ENCODE results near the gene FBXO34.

- TF ChIP-seq, protein P1, sequence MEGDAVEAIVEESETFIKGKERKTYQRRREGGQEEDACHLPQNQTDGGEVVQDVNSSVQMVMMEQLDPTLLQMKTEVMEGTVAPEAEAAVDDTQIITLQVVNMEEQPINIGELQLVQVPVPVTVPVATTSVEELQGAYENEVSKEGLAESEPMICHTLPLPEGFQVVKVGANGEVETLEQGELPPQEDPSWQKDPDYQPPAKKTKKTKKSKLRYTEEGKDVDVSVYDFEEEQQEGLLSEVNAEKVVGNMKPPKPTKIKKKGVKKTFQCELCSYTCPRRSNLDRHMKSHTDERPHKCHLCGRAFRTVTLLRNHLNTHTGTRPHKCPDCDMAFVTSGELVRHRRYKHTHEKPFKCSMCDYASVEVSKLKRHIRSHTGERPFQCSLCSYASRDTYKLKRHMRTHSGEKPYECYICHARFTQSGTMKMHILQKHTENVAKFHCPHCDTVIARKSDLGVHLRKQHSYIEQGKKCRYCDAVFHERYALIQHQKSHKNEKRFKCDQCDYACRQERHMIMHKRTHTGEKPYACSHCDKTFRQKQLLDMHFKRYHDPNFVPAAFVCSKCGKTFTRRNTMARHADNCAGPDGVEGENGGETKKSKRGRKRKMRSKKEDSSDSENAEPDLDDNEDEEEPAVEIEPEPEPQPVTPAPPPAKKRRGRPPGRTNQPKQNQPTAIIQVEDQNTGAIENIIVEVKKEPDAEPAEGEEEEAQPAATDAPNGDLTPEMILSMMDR (conservative IDR thresholded peaks at IDR 0.05 in 1 of 2, IDR thresholded peaks at IDR 0.05 in 1 of 2; ENCODE audit: extremely low read depth in 1 of 2, insufficient read depth in 1 of 2, low read depth in 1 of 2, low read length in 2 of 2): no peak
- no peak for TF ChIP-seq EZH2 (IDR thresholded peaks at IDR 0.05; ENCODE audit: borderline replicate concordance, low read length)
Observed at GRCh38 chr14:55370883-55371455, 99.7 kb downstream of the FBXO34 start.

Measured in mammary epithelial cell (primary cell).